NCI-H1105 treated with DMSO at 0.1 percent for 48 hours (cell line): Measurements from ENCODE around the gene C10orf95.
"Not testable (repeated sequence)": the region's sequence is repeated elsewhere in the genome, so short reads cannot be mapped to it uniquely, and the experiment has no call there.

Source experiments
- DNase-seq: peaks from one replicate; lab custom pipeline; 2025; lab: John Stamatoyannopoulos, UW

The C10orf95 gene, protein sequence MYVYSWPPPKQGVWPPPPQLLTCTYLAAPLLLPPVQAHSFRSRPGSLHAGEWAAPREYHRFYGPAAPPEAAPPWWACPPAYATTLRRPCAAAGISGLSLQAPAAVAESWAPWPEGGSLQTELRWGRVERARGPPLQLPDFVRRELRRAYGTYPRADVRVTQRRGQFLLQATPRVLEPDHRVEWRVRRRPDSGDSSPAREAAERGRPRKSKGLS

GRCh38 chr10:102451105-102451969 is at the start of gene C10orf95:
C10orf95 (minus strand) TSS chr10:102451543; CDS start chr10:102451093, 450 bp downstream.
- DNase-seq, result no peak

DNA sequence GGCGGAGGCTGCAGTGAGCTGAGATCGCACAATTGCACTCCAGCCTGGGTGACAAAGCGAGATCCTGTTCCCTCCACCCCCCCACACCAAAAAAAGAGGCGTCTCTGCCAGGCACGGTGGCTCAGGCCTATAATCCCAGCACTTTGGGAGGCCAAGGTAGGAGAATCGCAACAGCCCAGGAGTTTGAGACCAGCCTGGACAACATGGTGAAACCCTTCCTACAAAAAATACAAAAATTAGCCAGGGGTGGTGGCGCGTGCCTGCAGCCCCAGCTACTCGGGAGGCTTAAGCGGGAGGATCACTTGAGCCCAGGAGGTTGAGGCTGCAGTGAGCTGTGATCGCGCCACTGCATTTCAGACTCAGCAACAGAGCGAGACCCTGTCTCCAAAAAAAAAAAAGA is 49.3 kb upstream of the C10orf95 start:
- not testable (repeated sequence) for DNase-seq

GRCh38 chr10:102499356-102499755 is 48.0 kb upstream of the C10orf95 start:
- DNase-seq, result no peak

DNA sequence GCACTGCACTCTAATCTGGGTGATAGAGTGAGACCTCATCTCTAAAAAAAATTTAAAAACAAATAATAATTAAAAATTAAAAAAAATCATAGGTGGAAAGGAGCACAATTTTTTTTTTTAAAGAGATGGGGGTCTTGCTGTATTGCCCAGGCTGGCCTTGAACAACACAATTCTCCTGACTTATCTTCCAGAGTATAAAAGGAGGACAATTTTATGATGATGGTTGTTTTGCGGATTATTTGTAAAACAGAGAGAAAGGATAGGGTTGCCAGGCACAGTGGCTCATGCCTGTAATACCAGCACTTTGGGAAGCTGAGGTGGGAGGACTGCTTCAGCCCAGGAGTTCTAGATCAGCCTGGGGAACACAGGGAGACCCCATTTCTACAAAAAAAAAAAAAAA is 46.2 kb upstream of the C10orf95 start:
- no peak for DNase-seq

- no peak for DNase-seq
Observed at GRCh38 chr10:102493771-102494170, 42.4 kb upstream of the C10orf95 start.

DNA sequence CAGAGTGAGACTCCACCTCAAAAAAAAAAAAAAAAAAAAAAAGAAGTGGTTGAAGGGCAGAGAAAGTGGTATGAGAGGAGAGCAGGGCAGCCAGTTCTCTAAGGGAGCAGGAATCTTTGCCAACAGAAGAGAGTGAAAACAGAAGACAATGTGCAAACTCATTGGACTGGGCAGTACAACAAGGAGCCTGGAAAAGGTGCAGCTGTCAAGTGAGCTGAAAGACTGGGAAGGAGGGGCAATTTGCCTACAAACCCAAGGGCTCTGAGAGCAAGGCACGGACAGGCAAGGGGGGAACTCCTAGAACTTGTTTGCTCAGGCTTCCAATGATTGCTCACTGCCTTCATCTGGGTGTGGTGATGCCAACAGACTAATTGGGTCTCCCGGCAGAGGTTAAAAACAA is 41.6 kb upstream of the C10orf95 start:
- DNase-seq, result no peak

DNA sequence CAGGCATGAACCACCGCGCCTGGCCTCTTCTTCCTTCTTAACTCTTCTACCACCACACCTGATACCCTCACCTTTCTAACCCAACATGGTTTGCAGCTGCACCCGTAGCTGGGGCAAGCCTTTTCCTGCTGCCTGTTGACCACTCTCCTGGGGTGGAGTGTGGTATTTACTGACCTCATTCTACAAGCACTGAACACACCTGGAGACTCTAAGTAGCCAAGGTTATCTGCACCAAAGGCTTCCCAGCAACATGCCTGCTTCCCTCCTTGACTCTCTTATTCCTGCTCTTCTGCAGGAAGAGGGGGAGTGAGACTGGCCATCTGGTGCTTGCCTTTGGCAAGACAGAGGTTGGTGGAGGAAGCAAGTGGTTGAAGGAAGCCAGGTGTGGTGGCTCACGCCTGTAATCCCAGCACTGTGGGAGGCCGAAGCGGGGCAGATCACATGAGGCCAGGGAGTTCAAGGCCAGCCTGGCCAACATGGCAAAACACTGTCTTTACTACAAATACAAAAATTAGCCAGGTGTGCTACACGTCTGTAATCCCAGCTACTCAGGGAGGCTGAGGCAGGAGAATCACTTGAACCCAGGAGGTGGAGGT is 41.1 kb upstream of the C10orf95 start:
- DNase-seq, result no peak

GRCh38 chr10:102491136-102491535 is 39.8 kb upstream of the C10orf95 start:
- no peak for DNase-seq

DNA sequence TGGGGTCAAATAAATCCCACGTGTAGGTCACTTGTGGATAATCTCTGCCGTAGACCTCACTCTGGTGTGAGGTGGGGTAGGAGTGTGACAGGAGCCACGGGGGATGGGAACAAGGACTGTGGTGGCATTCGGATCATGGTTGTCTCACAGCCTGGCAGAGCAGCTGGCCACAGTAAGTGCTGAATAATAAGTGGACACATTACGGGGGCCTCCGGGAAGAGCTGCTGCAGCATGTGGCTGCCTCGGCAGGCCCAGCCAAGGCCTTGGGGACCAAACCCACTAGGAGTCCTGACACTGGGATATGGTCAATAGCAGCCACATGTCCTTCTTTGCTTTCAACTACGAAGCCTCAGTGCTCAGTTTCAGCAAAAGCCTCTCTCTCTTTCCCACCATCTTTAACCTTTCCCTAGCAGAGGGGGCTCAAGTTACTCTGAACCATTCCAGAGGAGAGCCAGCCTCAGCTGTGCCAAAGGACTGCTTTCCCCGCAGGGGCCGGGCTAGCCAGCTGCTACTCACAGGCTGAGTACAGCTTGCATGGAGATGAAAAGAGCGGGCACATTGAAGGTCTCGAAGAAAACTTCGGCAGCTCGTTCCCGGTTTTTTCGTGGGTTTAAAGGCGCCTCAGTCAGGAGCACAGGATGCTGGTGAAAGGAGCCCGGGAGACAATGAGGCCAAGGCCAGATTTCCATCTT is 33.9 kb upstream of the C10orf95 start:
- DNase-seq, result no peak

- no peak for DNase-seq
Observed at GRCh38 chr10:102484021-102484420, 32.7 kb upstream of the C10orf95 start.

GRCh38 chr10:102480396-102480795 is 29.1 kb upstream of the C10orf95 start:
- DNase-seq, result no peak

DNA sequence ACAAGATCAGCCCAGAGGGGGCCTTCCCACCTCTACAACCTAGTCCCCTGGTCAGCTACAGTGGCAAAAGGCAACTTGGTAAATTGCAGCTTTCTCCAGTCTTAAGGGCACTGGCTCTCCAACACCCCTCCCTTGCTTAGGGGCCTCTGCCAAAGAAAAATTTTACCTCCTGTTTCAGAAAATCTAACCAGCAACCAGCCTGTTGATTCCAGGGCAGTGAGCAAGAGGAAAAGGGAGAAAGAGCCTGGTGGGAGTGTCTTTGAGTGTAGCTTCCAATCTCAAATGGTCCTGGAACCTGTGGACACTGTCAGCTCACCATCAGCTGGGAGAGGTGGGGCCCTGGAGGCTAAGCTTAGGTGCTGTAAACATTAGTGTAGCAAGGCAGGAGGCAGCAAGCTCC is 28.3 kb upstream of the C10orf95 start:
- DNase-seq, result no peak

GRCh38 chr10:102476466-102477141 is 25.3 kb upstream of the C10orf95 start:
- DNase-seq, result no peak

DNA sequence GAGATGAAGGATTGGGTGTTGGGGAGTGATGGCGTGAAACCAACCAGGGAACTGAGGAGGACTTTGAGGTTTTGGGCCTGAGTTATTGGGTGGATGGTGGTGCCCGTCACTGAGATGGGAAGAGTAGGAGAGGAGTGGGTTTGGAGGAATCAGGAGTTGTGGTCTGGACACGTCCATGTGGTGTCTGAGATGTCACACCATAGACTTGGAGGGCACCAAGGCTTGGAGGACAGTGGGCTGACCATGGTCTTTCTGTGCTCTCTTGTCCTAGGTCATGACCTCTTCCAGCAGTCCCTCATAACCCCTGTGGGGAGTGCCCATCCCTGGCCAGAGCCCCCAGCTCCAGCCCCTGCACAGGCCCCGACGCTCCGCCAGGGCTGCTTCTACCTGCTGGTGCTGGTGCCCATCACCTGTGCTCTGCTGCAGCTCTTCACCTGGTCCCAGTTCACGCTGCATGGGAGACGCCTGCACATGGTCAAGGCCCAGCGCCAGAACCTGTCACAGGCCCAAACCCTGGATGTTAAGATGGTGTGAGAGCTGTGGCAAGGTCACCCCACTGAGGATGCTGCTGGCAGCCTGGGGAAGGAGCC is 24.2 kb upstream of the C10orf95 start:
- no peak for DNase-seq

DNA sequence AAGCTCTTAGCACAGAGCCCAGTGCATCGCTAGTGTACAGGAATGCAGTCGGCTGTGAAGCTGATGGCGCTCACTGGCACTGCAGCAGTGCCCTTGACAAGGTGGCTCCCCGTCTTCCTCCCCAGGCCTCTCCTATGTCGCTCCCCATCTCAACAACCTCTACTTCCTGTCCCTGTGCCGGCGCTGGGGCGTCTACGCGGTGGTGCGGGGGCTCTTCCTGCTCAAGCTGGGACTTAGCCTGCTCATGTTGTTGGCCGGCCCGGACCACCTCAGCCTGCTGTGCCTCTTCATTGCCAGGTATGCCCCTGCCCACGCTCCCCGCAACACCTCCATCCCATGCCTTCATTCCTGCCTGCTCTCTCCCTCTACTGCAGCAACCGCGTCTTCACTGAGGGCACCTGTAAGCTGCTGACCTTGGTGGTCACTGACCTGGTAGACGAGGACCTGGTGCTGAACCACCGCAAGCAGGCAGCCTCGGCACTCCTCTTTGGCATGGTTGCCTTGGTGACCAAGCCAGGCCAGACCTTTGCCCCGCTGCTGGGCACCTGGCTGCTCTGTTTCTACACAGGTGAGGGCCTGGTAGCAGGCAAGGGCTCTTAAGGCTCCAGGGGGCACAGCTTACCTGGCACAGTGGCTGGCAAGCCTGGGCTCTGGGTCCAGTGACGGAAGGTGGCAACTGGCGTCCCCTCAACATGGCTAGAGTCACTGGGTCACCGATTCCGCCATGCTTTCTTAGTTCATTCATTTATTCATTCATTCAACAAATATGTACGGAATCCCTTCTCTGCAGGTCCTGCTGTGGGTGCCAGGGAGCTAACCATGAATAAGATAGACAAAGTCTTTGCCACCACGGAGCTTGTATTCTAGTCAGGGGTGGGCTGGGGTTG is 22.3 kb upstream of the C10orf95 start:
- no peak for DNase-seq

- DNase-seq, result no peak
Observed at GRCh38 chr10:102470579-102471546, 19.5 kb upstream of the C10orf95 start.

GRCh38 chr10:102468683-102469082 is 17.3 kb upstream of the C10orf95 start:
- no peak for DNase-seq

GRCh38 chr10:102467971-102468438 is 16.7 kb upstream of the C10orf95 start:
- DNase-seq, result no peak

DNA sequence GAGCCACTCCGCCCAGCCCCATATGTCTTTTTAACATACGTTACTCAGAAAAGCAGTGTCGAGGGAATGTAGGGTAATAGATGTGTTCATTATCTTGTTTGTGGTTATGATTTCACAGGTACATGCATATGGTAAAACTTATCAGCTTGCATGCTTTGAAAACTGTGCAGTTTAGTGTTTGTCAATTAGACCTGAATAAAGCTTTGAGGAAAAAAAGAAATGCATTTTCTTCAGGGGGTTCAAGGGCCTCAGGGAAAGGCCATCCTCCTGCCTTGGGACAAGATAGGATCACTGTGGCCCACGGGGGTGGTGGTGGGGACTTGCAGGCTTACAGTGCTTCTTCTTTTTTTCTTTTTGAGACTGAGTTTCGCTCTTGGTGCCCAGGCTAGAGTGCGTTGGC is 16.0 kb upstream of the C10orf95 start:
- no peak for DNase-seq
